Measurements from ENCODE around the gene UBTFL1. TPM values are rescaled to one million over a fixed set of nuclear protein-coding genes. Genes with fewer than 3 reads are reported as not detected.
"Not testable (repeated sequence)": the region's sequence is repeated elsewhere in the genome, so short reads cannot be mapped to it uniquely, and the experiment has no call there.

The UBTFL1 gene, protein sequence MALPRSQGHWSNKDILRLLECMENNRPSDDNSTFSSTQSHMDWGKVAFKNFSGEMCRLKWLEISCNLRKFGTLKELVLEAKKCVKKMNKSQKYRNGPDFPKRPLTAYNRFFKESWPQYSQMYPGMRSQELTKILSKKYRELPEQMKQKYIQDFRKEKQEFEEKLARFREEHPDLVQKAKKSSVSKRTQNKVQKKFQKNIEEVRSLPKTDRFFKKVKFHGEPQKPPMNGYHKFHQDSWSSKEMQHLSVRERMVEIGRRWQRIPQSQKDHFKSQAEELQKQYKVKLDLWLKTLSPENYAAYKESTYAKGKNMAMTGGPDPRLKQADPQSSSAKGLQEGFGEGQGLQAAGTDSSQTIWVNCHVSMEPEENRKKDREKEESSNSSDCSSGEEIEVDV
- total RNA-seq, result not detected

- H3K27me3 Mint-ChIP-seq, H3K4me3 Mint-ChIP-seq, H3K27ac Mint-ChIP-seq, H3K36me3 Mint-ChIP-seq, DNase-seq, H3K4me1 Mint-ChIP-seq, H3K9me3 Mint-ChIP-seq: not testable (repeated sequence)
Observed at GRCh38 chr11:90085650-90086049, at the start of gene UBTFL1. TSS of gene UBTFL1 (plus strand) at chr11:90085950. CDS start at chr11:90085950, 0 bp downstream.

GRCh38 chr11:90051591-90052209 lies 34.0 kb upstream of the UBTFL1 start:
- not testable (repeated sequence) for DNase-seq, H3K4me3 Mint-ChIP-seq, H3K27me3 Mint-ChIP-seq, H3K27ac Mint-ChIP-seq, H3K4me1 Mint-ChIP-seq, H3K9me3 Mint-ChIP-seq, H3K36me3 Mint-ChIP-seq

GRCh38 chr11:90052311-90052710 lies 33.4 kb upstream of the UBTFL1 start:
- not testable (repeated sequence) for H3K4me3 Mint-ChIP-seq, H3K27ac Mint-ChIP-seq, H3K9me3 Mint-ChIP-seq, H3K27me3 Mint-ChIP-seq, DNase-seq, H3K36me3 Mint-ChIP-seq, H3K4me1 Mint-ChIP-seq

- not testable (repeated sequence) for H3K4me1 Mint-ChIP-seq, H3K36me3 Mint-ChIP-seq, H3K27me3 Mint-ChIP-seq, H3K9me3 Mint-ChIP-seq, H3K4me3 Mint-ChIP-seq, H3K27ac Mint-ChIP-seq, DNase-seq
Observed at GRCh38 chr11:90053545-90053944, 32.2 kb upstream of the UBTFL1 start.

- H3K9me3 Mint-ChIP-seq, H3K4me1 Mint-ChIP-seq, H3K36me3 Mint-ChIP-seq, H3K27ac Mint-ChIP-seq, H3K4me3 Mint-ChIP-seq, DNase-seq, H3K27me3 Mint-ChIP-seq: not testable (repeated sequence)
Observed at GRCh38 chr11:90088731-90089130, 3.0 kb downstream of the UBTFL1 start.

DNA sequence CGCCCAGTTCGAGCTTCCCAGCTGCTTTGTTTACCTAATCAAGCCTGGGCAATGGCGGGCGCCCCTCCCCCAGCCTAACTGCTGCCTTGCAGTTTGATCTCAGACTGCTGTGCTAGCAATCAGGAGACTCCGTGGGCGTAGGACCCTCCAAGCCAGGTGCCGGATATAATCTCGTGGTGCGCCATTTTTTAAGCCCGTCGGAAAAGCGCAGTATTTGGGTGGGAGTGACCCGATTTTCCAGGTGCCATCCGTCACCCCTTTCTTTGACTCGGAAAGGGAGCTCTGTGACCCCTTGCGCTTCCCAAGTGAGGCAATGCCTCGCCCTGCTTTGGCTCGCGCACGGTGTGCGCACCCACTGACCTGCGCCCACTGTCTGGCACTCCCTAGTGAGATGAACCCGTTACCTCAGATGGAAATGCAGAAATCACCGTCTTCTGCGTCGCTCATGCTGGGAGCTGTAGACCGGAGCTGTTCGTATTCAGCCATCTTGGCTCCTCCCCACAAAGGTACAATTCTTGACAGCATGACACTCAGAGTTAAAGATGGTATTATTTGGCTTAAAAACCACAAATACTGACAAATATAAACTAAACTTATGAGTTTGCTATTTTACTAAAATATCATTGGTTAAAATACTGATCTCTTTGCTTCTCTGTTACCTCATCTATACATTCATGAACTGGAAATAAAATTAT lies 9.6 kb downstream of the UBTFL1 start:
- not testable (repeated sequence) for H3K4me1 Mint-ChIP-seq, H3K4me3 Mint-ChIP-seq, H3K36me3 Mint-ChIP-seq, DNase-seq, H3K27ac Mint-ChIP-seq, H3K9me3 Mint-ChIP-seq, H3K27me3 Mint-ChIP-seq

DNA sequence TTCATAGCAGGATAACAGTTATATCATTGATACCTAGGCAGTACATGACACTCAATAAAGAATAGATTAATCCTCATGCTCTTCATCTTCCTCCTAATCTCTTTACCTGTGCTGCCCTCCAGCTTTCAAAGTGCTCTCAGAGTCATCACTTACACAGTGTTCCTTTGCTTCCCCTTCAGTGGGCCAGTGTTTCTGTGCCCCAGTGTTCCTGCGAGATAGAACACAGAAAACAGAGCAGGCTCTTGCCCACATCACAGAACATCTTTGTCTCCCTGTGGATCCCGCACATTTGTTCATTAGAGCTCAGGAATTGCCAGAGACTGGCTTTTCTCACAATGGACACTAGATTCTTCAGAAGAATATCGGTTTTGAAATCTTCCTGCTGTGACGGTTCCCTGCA lies 12.5 kb downstream of the UBTFL1 start:
- DNase-seq, H3K9me3 Mint-ChIP-seq, H3K4me1 Mint-ChIP-seq, H3K4me3 Mint-ChIP-seq, H3K27me3 Mint-ChIP-seq, H3K27ac Mint-ChIP-seq, H3K36me3 Mint-ChIP-seq: not testable (repeated sequence)

DNA sequence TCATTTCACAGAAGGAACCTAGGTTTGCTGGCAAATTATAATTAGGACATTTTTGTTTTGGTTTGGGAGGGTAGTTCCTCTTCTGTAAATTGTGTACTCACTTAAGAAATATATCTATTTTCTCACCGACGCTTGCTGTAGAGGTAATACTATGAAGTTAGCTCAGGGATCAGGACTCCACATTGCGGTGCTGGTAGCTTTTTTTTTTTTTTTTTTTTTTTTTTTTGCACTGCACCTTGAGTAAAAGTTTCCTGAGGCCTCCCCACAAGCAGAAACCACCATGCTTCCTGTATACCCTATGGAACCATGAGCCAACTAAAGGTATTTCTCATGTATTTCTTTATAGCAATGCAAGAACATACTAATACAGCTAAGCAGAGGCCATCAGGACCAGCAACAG lies 14.7 kb downstream of the UBTFL1 start:
- no peaks in the 10 kb centered on the region for H3K4me1 Mint-ChIP-seq
- H3K36me3 Mint-ChIP-seq, result no peaks in the 10 kb centered on the region
- no peak for DNase-seq
- H3K9me3 Mint-ChIP-seq, result no peaks in the 10 kb centered on the region
- H3K4me3 Mint-ChIP-seq, result no peak overlapping the region
- H3K27ac Mint-ChIP-seq, result no peak overlapping the region
- H3K27me3 Mint-ChIP-seq, result no peaks in the 10 kb centered on the region

DNA sequence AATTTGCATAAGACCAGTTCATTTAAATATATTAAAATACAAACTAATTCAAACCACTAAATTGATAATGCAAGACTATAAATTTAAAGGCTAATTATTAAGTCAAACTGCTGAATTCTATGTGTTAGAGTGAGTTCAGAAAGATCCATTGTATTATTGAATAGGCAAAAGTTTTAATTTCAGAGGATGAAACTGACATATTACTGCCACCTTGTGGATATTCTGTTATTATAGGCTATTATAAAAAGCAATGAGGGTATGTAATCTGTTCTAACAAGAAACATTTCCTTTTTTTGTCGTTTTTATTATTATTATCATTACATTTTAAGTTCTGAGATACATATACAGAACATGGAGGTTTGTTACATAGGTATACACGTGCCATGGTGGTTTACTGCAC lies 27.8 kb downstream of the UBTFL1 start:
- DNase-seq, result no peak
- Mint-ChIP-seq H3K27me3 (peaks cover 16% of the 10 kb centered on the region), H3K9me3 (no peaks in the 10 kb centered on the region), H3K4me1 (no peaks in the 10 kb centered on the region), H3K4me3 (no peak overlapping the region), H3K27ac (no peak overlapping the region), H3K36me3 (no peaks in the 10 kb centered on the region)

- Mint-ChIP-seq H3K27ac (no peak overlapping the region), H3K27me3 (no peaks in the 10 kb centered on the region), H3K4me1 (no peaks in the 10 kb centered on the region), H3K4me3 (no peak overlapping the region), H3K9me3 (no peaks in the 10 kb centered on the region), H3K36me3 (no peaks in the 10 kb centered on the region)
- DNase-seq, result no peak
Observed at GRCh38 chr11:90120191-90120590, 34.4 kb downstream of the UBTFL1 start.

GRCh38 chr11:90124371-90124770 lies 38.6 kb downstream of the UBTFL1 start:
- no peak overlapping the region for H3K4me3 Mint-ChIP-seq
- H3K27me3 Mint-ChIP-seq, result peaks cover 6% of the 10 kb centered on the region
- H3K27ac Mint-ChIP-seq, result no peak overlapping the region
- no peaks in the 10 kb centered on the region for H3K36me3 Mint-ChIP-seq
- no peak for DNase-seq
- no peaks in the 10 kb centered on the region for H3K4me1 Mint-ChIP-seq
- no peaks in the 10 kb centered on the region for H3K9me3 Mint-ChIP-seq

DNA sequence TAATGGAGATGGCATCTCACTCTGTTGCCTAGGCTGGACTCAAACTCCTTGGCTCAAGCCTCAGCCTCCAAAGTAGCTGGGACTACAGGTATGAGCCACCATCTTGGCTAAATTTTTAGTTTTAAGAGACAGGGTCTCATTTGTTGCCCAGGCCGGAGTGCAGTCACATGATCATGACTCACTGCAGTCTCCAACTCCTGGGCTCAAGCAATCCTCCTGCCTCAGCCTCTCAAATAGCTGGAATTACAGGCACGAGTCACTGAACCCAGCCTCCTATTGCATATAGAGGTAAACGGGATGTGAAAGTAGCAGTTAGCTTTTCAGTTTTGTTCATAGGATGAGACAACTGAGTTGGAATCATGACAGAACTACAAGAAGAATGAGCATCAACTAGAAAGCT lies 39.2 kb downstream of the UBTFL1 start:
- DNase-seq, result no peak
- H3K4me1 Mint-ChIP-seq, result no peaks in the 10 kb centered on the region
- no peaks in the 10 kb centered on the region for H3K36me3 Mint-ChIP-seq
- H3K4me3 Mint-ChIP-seq, result no peak overlapping the region
- H3K27ac Mint-ChIP-seq, result no peak overlapping the region
- peaks cover 9% of the 10 kb centered on the region for H3K27me3 Mint-ChIP-seq
- no peaks in the 10 kb centered on the region for H3K9me3 Mint-ChIP-seq

GRCh38 chr11:90133560-90134477 lies 48.1 kb downstream of the UBTFL1 start:
- no peak overlapping the region for H3K27ac Mint-ChIP-seq
- no peak overlapping the region for H3K4me3 Mint-ChIP-seq
- H3K4me1 Mint-ChIP-seq, result peaks cover 13% of the 10 kb centered on the region
- H3K9me3 Mint-ChIP-seq, result no peaks in the 10 kb centered on the region
- peaks cover 61% of the 10 kb centered on the region for H3K27me3 Mint-ChIP-seq
- DNase-seq, result no peak
- no peaks in the 10 kb centered on the region for H3K36me3 Mint-ChIP-seq

DNA sequence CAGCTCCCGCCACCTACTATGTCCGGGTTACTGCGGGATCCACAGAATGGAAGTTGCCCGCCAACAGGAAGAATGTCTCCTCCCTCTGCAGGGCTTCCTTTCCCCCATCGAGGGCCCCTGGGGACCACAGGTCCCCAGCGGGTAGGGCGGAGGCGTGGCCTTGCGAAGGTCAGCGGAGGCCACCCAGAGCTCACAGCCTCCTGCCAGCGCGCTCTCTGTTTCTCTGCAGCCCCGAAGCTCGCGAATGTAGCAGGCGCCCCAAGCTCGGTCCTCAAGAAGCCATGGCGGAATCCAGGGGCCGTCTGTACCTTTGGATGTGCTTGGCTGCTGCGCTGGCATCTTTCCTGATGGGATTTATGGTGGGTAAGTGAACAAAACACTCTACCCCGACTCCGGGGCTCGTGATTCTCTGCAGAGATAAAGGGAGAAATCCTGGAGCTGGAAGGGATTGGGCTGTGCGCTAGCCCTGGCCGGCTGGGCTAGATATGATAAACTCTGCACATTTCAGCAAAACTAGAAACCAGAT lies 48.8 kb downstream of the UBTFL1 start, which contains the start of gene NAALAD2:
NAALAD2 (plus strand) TSS at position 186 of the 526 bp plus-strand sequence; CDS start at position 282, 96 bp downstream.
- no peaks in the 10 kb centered on the region for H3K36me3 Mint-ChIP-seq
- no peak within 1 kb of the TSS for H3K27ac Mint-ChIP-seq
- no peaks in the 10 kb centered on the region for H3K9me3 Mint-ChIP-seq
- H3K27me3 Mint-ChIP-seq, result peaks cover 64% of the 10 kb centered on the region
- peak within 1 kb of the TSS; percentile 52 for H3K4me3 Mint-ChIP-seq
- H3K4me1 Mint-ChIP-seq, result peaks cover 13% of the 10 kb centered on the region
- peak; percentile 2 for DNase-seq

All from activated naive CD8-positive, alpha-beta T cell treated with anti-CD3 and anti-CD28 coated beads for 36 hours (primary cell).